Lower lobe of right lung (tissue), 2 donors: Measurements from ENCODE around the gene NAALADL1. TPM values are rescaled to one million over a fixed set of nuclear protein-coding genes. Genes with fewer than 3 reads are reported as not detected.

Experiments
- ATAC-seq, 2 donors: fragments of 200-7000 bp; cut with Tn5 transposase; one replicate each; pipeline ENCODE4 v1.9.1; 2020 to 2022; ENCODE audit warnings: mild to moderate bottlenecking in 2 of 2, moderate library complexity in 2 of 2
- DNase-seq: peaks from one replicate; pipeline ENCODE4 v3.0.0-alpha.2; 2020
- H3K27ac ChIP-seq: fragments of 200-600 bp; one replicate; pipeline ENCODE4 v1.8.0; 2022
- H3K27me3 ChIP-seq: fragments of 200-600 bp; one replicate; pipeline ENCODE4 v1.8.0; 2022; ENCODE audit warnings: low read depth
- H3K36me3 ChIP-seq: fragments of 200-600 bp; one replicate; pipeline ENCODE4 v1.8.0; 2022; ENCODE audit warnings: mild to moderate bottlenecking
- H3K4me1 ChIP-seq: fragments of 200-600 bp; one replicate; pipeline ENCODE4 v1.8.0; 2022
- H3K4me3 ChIP-seq: fragments of 200-600 bp; one replicate; pipeline ENCODE4 v1.8.0; 2022; ENCODE audit warnings: mild to moderate bottlenecking
- H3K9me3 ChIP-seq: fragments of 200-600 bp; one replicate; pipeline ENCODE4 v1.8.0; 2022
- CTCF ChIP-seq: fragments of 200-600 bp; IDR thresholded peaks from one replicate; pipeline ENCODE4 v1.8.0; 2022; ENCODE audit warnings: antibody characterized with exemption, mild to moderate bottlenecking
- intact Hi-C: fragments of 100-400 bp; cut with DNase I; formaldehyde crosslinking; loops from one replicate; pipeline ENCODE4 v1.11.0; 2022
- total RNA-seq: library from RNA; stranded (reverse); fragmentation: NEBNext Ultra II Directional; extraction: Animal tissue kit (Norgen Biotek cat#: 25700); gene quantifications from one replicate; pipeline ENCODE4 v1.2.1, GENCODE V29; 2021
- donor health status: DM: no; HTN: yes; CAD: no; lungs with severe emphysema.

NAALADL1 gene
- total RNA-seq, 1 donor from 2014 or later, result 12.2 TPM

DNA sequence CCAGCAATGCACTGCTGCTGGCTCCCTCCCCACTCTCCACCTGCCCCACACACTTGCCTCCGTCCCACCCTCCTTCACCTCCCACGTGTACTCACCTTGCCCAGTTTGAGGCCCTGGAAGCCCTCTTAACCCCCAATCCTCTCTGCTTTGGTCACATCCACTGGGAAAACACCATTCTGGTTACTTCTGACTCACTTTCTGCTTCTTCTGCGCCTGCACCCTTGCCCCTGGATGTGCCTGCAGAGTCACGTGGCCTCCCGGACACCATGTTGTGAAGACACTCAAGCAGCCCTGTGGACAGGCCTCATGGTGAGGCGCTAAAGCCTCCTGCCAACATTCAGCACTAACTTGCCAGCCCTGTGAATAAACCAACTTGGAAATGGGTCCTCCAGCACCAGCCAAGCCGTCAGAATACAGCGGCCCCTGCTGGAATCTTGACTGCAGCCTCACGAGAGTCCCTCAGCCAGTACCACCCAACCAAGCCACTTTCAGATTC, 2.6 kb upstream of the NAALADL1 start:
- TF ChIP-seq CTCF, result peak; percentile 30
- DNase-seq (no peak), ATAC-seq (peak in 1 of 2 donors; percentile 44)
- H3K9me3 ChIP-seq, result no peaks in the 10 kb centered on the region
- H3K4me1 ChIP-seq, result no peaks in the 10 kb centered on the region
- intact Hi-C loops, result no loop called here
- no peak overlapping the region for H3K27ac ChIP-seq
- H3K36me3 ChIP-seq, result no peaks in the 10 kb centered on the region
- no peaks in the 10 kb centered on the region for H3K27me3 ChIP-seq
- H3K4me3 ChIP-seq, result no peak overlapping the region

DNA sequence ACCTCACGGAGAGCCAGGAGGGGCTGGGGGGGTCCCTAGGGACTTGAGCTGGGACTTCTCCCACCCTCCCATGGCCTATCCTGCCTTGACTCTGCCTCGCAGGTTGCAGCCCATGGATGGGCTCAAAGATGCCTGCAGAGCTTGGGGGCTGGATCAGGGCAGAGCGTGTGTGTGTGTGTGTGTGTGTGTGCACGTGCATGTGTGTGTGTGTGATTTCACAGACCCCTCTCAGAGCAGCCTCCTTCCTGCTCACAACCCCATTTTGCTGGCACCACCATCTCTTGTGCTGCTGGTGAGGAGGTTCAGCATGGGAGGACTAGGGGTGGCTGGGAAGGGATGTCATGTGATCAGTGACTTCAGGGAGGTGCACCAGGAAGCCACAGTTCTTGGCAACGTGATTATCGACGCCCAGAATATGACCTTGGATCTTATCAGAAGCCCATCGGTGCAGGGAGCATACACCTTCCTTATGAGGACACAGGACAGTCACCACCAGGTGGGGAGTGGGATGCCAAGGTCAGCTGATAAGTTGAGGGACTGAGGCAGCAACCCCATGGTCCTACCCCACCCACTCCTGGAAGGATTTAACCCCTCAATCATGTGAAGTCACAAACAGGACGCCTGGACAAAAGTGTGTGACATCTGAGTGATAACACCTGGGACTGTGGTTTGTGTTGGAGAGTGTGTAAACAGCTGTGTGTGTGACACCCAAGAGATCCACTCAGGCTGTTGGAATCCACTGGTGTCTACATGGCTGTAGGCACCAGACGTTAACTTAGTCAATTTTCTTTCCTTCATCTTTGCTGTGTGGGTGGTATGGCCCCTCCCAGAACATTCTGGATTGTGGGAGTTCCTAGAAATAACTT, 1.8 kb upstream of the NAALADL1 start:
- no peak for ATAC-seq
- intact Hi-C loops, result no loop called here
- no peak for TF ChIP-seq CTCF

DNA sequence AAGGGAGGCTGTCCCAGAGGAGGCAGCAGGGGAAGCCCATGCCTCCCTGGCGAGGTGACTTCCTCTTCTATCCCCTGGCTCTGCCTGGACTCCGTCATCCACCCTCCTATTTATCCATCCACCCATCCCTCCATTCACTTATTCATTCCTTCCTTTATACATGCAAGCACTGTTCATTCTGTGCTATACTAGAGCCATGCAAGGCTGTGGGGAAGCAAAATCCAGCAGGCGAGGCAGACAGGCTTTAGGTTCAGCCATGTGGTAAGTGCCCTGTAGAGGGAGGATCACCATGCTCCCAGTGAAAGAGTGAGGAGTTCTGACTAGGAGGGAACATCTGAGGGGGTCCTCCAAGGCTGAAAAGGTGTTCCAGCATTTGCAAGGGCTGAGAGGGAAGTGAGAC, 1.2 kb upstream of the NAALADL1 start:
- H3K27ac ChIP-seq, result no peak overlapping the region
- no peak for TF ChIP-seq CTCF
- no peaks in the 10 kb centered on the region for H3K27me3 ChIP-seq
- no peaks in the 10 kb centered on the region for H3K4me1 ChIP-seq
- no peak overlapping the region for H3K4me3 ChIP-seq
- no peaks in the 10 kb centered on the region for H3K36me3 ChIP-seq
- DNase-seq (no peak), ATAC-seq (no peak)
- intact Hi-C loops, result no loop called here
- no peaks in the 10 kb centered on the region for H3K9me3 ChIP-seq

More for the DNA sequence above, 1.8 kb upstream of the NAALADL1 start:
- no peaks in the 10 kb centered on the region for H3K9me3 ChIP-seq
- no peak overlapping the region for H3K4me3 ChIP-seq
- DNase-seq, result no peak
- H3K27ac ChIP-seq, result no peak overlapping the region
- H3K36me3 ChIP-seq, result no peaks in the 10 kb centered on the region
- H3K4me1 ChIP-seq, result no peaks in the 10 kb centered on the region
- H3K27me3 ChIP-seq, result no peaks in the 10 kb centered on the region

GRCh38 chr11:65058012-65058411, 341 bp downstream of the NAALADL1 start:
- H3K4me3 ChIP-seq, result no peak overlapping the region
- no peaks in the 10 kb centered on the region for H3K27me3 ChIP-seq
- no peak for DNase-seq
- ATAC-seq, result peak in 1 of 2 donors; percentile 10
- intact Hi-C loops, result no loop called here
- no peaks in the 10 kb centered on the region for H3K36me3 ChIP-seq
- no peak overlapping the region for H3K27ac ChIP-seq
- no peaks in the 10 kb centered on the region for H3K4me1 ChIP-seq
- no peaks in the 10 kb centered on the region for H3K9me3 ChIP-seq
- no peak for TF ChIP-seq CTCF

GRCh38 chr11:65057526-65057925, 827 bp downstream of the NAALADL1 start:
- ATAC-seq (no peak), DNase-seq (no peak)
- H3K4me1 ChIP-seq, result no peaks in the 10 kb centered on the region
- H3K9me3 ChIP-seq, result no peaks in the 10 kb centered on the region
- no peak overlapping the region for H3K27ac ChIP-seq
- H3K27me3 ChIP-seq, result no peaks in the 10 kb centered on the region
- no peak overlapping the region for H3K4me3 ChIP-seq
- TF ChIP-seq CTCF, result no peak
- intact Hi-C loops, result no loop called here
- H3K36me3 ChIP-seq, result no peaks in the 10 kb centered on the region
